Neural cell (in vitro differentiated cells): Measurements from ENCODE around the gene VSIR.

Experiments used
- EP300 ChIP-seq: fragments of 450-650 bp; conservative IDR thresholded peaks from 2 replicates; pipeline ENCODE4 v1.6.1; 2014; ENCODE audit warnings: antibody characterized with exemption, mild to moderate bottlenecking, moderate library complexity; ENCODE audit not compliant: poor library complexity, severe bottlenecking
- EZH2 ChIP-seq: fragments of 200-600, 300-800 bp; shearing (Covaris generic), sonication (generic); IDR thresholded peaks from 2 replicates; pipeline ENCODE4 v1.6.1; 2014; ENCODE audit warnings: antibody characterized with exemption, low read length, borderline replicate concordance, mild to moderate bottlenecking; ENCODE audit not compliant: insufficient read depth, poor library complexity, severe bottlenecking
- POLR2AphosphoS5 ChIP-seq: IDR thresholded peaks from 2 replicates; pipeline ENCODE4 v1.6.1; 2012
- RAD21 ChIP-seq: fragments of 450-650 bp; conservative IDR thresholded peaks from 2 replicates; pipeline ENCODE4 v1.6.1; 2014; ENCODE audit warnings: antibody characterized with exemption, mild to moderate bottlenecking, moderate library complexity
- TAF1 ChIP-seq: IDR thresholded peaks from 2 replicates; pipeline ENCODE4 v1.6.1; 2012; ENCODE audit warnings: low read depth
- TF ChIP-seq, protein P1 (sequence below): fragments of 450-650 bp; IDR thresholded peaks from 2 replicates; pipeline ENCODE4 v1.5.1; 2014; ENCODE audit warnings: antibody characterized with exemption, mild to moderate bottlenecking, moderate library complexity; ENCODE audit not compliant: poor library complexity, severe bottlenecking

DNA sequence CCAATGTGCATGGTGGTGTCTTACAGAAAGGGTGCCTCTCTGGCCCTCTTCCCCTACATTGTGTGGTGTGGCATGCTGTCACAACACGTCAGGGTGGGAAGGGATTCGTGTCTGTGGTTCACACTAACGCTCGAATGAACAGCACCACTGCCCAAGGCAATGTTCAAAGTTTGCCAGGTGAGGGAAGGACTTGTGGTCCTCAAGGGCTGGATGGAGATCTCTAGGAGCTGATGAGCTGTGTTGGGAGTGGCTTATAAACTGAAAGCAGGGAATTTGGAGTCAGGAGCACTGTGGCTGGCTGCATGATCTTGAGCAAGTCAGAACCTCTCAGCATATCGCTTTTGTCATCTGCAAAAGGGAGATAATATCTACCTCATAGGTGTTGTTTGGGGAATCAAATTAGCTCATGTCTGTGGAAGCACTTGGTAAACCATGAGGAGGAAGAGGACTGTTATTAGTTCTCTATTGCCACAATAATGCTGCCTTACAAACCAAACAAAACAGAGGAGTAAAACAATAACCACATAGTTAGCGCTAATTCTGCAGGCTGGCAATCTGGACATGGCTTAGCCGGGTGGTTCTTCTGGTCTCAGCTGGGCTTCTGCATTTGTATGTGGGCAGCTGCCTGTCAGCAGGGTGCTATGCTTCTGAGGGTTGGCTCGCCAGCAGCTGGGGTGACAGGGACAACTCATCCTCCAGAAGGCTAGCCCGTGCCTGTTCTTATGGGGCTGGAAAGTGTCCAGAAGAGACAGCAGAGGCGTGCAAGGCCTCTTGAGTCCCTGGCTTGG is 30.8 kb downstream of the VSIR start:
- TF ChIP-seq, protein P1, sequence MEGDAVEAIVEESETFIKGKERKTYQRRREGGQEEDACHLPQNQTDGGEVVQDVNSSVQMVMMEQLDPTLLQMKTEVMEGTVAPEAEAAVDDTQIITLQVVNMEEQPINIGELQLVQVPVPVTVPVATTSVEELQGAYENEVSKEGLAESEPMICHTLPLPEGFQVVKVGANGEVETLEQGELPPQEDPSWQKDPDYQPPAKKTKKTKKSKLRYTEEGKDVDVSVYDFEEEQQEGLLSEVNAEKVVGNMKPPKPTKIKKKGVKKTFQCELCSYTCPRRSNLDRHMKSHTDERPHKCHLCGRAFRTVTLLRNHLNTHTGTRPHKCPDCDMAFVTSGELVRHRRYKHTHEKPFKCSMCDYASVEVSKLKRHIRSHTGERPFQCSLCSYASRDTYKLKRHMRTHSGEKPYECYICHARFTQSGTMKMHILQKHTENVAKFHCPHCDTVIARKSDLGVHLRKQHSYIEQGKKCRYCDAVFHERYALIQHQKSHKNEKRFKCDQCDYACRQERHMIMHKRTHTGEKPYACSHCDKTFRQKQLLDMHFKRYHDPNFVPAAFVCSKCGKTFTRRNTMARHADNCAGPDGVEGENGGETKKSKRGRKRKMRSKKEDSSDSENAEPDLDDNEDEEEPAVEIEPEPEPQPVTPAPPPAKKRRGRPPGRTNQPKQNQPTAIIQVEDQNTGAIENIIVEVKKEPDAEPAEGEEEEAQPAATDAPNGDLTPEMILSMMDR: no peak
- TF ChIP-seq POLR2AphosphoS5 (no peak), EP300 (no peak), EZH2 (no peak), RAD21 (no peak), TAF1 (no peak)
